ENCODE results near the gene C1orf210. TPM values are rescaled to one million over a fixed set of nuclear protein-coding genes. Genes with fewer than 3 reads are reported as not detected.

Gene C1orf210
- total and polyA plus RNA-seq, 12 donors: not detected

DNA sequence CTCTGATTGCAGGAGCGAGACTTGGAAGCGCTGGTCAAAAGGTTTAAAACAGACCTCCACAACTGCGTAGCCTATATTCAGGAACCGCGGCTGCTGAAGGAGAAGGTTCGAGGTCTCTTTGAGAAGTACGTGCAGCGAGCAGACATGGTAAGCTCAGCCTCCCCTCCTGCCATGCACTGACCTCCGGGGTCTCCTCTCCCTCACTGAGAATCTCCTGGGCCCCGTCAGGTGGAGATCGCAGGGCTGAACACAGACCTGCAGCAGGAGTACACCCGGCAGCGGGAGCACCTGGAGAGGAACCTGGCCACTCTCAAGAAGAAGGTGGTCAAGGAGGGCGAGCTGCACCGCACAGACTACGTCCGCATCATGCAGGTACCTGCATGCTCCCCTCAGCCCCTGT is 51.1 kb downstream of the C1orf210 start:
- intact Hi-C loops (cut with DNase I): loop anchor here in 4 of 10 donors (10.0 kb wide), 3 partner anchors 141 to 291 kb away; partner anchors contain the start of genes MED8 (in 2 of the 4) and SZT2 (in 2 of the 4)
- TF ChIP-seq, protein P1, sequence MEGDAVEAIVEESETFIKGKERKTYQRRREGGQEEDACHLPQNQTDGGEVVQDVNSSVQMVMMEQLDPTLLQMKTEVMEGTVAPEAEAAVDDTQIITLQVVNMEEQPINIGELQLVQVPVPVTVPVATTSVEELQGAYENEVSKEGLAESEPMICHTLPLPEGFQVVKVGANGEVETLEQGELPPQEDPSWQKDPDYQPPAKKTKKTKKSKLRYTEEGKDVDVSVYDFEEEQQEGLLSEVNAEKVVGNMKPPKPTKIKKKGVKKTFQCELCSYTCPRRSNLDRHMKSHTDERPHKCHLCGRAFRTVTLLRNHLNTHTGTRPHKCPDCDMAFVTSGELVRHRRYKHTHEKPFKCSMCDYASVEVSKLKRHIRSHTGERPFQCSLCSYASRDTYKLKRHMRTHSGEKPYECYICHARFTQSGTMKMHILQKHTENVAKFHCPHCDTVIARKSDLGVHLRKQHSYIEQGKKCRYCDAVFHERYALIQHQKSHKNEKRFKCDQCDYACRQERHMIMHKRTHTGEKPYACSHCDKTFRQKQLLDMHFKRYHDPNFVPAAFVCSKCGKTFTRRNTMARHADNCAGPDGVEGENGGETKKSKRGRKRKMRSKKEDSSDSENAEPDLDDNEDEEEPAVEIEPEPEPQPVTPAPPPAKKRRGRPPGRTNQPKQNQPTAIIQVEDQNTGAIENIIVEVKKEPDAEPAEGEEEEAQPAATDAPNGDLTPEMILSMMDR (IDR thresholded peaks at IDR 0.05): no peak
- DNase-seq (no peak), ATAC-seq (no peak)
- H3K36me3 ChIP-seq: no peaks in the 10 kb centered on the region
- 95 to 97% methylated on average over 17 of the region's 17 CpGs for WGBS, 2 donors
- H3K27me3 ChIP-seq: no peaks in the 10 kb centered on the region
- no peak overlapping the region for H3K4me3 ChIP-seq
- peak overlapping the region in 2 of 10 donors; percentile 59 to 72 for H3K27ac ChIP-seq
- peaks cover 4 to 52% (median 21%) of the 10 kb centered on the region in 9 donors for H3K4me1 ChIP-seq
- H3K9me3 ChIP-seq: no peaks in the 10 kb centered on the region

GRCh38 chr1:43233631-43234030 is 51.8 kb downstream of the C1orf210 start:
- Histone ChIP-seq H3K4me3 (no peak overlapping the region), H3K9me3 (no peaks in the 10 kb centered on the region), H3K27me3 (no peaks in the 10 kb centered on the region), H3K4me1 (peaks cover 4 to 46% (median 18%) of the 10 kb centered on the region in 9 donors), H3K27ac (no peak overlapping the region), H3K36me3 (no peaks in the 10 kb centered on the region)
- TF ChIP-seq, protein P1 (IDR thresholded peaks at IDR 0.05): no peak
- intact Hi-C loops (cut with DNase I): loop anchor here in 4 of 10 donors (10.0 kb wide), 3 partner anchors 141 to 291 kb away; partner anchors contain the start of genes MED8 (in 2 of the 4) and SZT2 (in 2 of the 4)
- 91 to 95% methylated on average over 5 of the region's 5 CpGs for WGBS, 2 donors
- no peak for ATAC-seq
- no peak for DNase-seq

GRCh38 chr1:43232482-43232881 is 52.9 kb downstream of the C1orf210 start:
- H3K36me3 ChIP-seq: no peaks in the 10 kb centered on the region
- peaks cover 0 to 40% (median 11%) of the 10 kb centered on the region in 9 donors for H3K4me1 ChIP-seq
- H3K27me3 ChIP-seq: no peaks in the 10 kb centered on the region
- ATAC-seq: no peak
- intact Hi-C loops (cut with DNase I): loop anchor here in 4 of 10 donors (10.0 kb wide), 3 partner anchors 142 to 292 kb away; partner anchors contain the start of genes MED8 (in 2 of the 4) and SZT2 (in 2 of the 4)
- H3K9me3 ChIP-seq: no peaks in the 10 kb centered on the region
- TF ChIP-seq, protein P1 (IDR thresholded peaks at IDR 0.05): no peak
- DNase-seq: no peak
- H3K4me3 ChIP-seq: no peak overlapping the region
- H3K27ac ChIP-seq: peak overlapping the region in 2 of 10 donors; percentile 42 to 52
- WGBS, 2 donors: 59 to 73% methylated on average over 4 of the region's 4 CpGs

GRCh38 chr1:43232074-43232473 is 53.3 kb downstream of the C1orf210 start:
- intact Hi-C loops (cut with DNase I): loop anchor here in 4 of 10 donors (10.0 kb wide), 3 partner anchors 143 to 293 kb away; partner anchors contain the start of genes MED8 (in 2 of the 4) and SZT2 (in 2 of the 4)
- ATAC-seq (peak in 1 of 8 donors; percentile 29), DNase-seq (no peak)
- TF ChIP-seq, protein P1 (IDR thresholded peaks at IDR 0.05): no peak
- Histone ChIP-seq H3K27me3 (no peaks in the 10 kb centered on the region), H3K4me3 (no peak overlapping the region), H3K27ac (no peak overlapping the region), H3K36me3 (no peaks in the 10 kb centered on the region), H3K9me3 (no peaks in the 10 kb centered on the region), H3K4me1 (peaks cover 0 to 40% (median 13%) of the 10 kb centered on the region in 9 donors)
- WGBS, 2 donors: 41 to 51% methylated on average over 4 of the region's 4 CpGs

Other genes with a start within 250 kb of the C1orf210 start
- 10 to 100 TPM; 18.8 to 35.9 (median 25.9) TPM for gene EBNA1BP2, start 113.3 kb downstream of the C1orf210 start, total RNA-seq
- 100 to 1,000 TPM in 1 of 2 donors, 10 to 100 TPM in 1; 22.1 to 121 TPM for gene EBNA1BP2, start 113.3 kb downstream of the C1orf210 start, polyA plus RNA-seq
- under 1 TPM in 5 of 10 donors, not detected in 5; 0.10 to 0.35 (median 0.16) TPM for gene CFAP57, start 113.3 kb downstream of the C1orf210 start, total RNA-seq
- gene CFAP57, start 113.3 kb downstream of the C1orf210 start, polyA plus RNA-seq: under 1 TPM; 0.09 to 0.29 TPM
- gene TMEM125, start 15.6 kb downstream of the C1orf210 start, total RNA-seq: under 1 TPM in 5 of 10 donors, not detected in 5; 0.15 to 0.37 (median 0.26) TPM
- under 1 TPM in 1 of 2 donors, not detected in 1; 0.16 TPM for gene TMEM125, start 15.6 kb downstream of the C1orf210 start, polyA plus RNA-seq
- 10 to 100 TPM; 19.9 to 55.8 (median 28.4) TPM for gene TIE1, start 15.4 kb upstream of the C1orf210 start, total RNA-seq
- 10 to 100 TPM; 38.7 to 43.7 TPM for gene TIE1, start 15.4 kb upstream of the C1orf210 start, polyA plus RNA-seq
- 1 to 10 TPM in 1 of 10 donors, under 1 TPM in 9; 0.21 to 1.2 (median 0.42) TPM for gene MPL, start 52.2 kb upstream of the C1orf210 start, total RNA-seq
- gene MPL, start 52.2 kb upstream of the C1orf210 start, polyA plus RNA-seq: under 1 TPM; 0.03 to 0.22 TPM
- 1 to 10 TPM in 6 of 10 donors, under 1 TPM in 4; 0.15 to 9.6 (median 1.5) TPM for gene CDC20, start 73.4 kb upstream of the C1orf210 start, total RNA-seq
- 1 to 10 TPM in 1 of 2 donors, under 1 TPM in 1; 0.49 to 1.2 TPM for gene CDC20, start 73.4 kb upstream of the C1orf210 start, polyA plus RNA-seq
- 10 to 100 TPM; 18.4 to 49.3 (median 28.3) TPM for gene ELOVL1, start 82.4 kb upstream of the C1orf210 start, total RNA-seq
- 10 to 100 TPM; 24.3 to 82.0 TPM for gene ELOVL1, start 82.4 kb upstream of the C1orf210 start, polyA plus RNA-seq
- 10 to 100 TPM; 10.5 to 22.5 (median 13.9) TPM for gene MED8, start 104.2 kb upstream of the C1orf210 start, total RNA-seq
- gene MED8, start 104.2 kb upstream of the C1orf210 start, polyA plus RNA-seq: 10 to 100 TPM; 11.8 to 32.4 TPM
- gene SZT2, start 104.3 kb upstream of the C1orf210 start, total RNA-seq: 10 to 100 TPM; 20.5 to 38.3 (median 26.0) TPM
- gene SZT2, start 104.3 kb upstream of the C1orf210 start, polyA plus RNA-seq: 10 to 100 TPM in 1 of 2 donors, 1 to 10 TPM in 1; 8.6 to 44.0 TPM
- 10 to 100 TPM; 15.9 to 24.4 (median 19.9) TPM for gene HYI, start 168.3 kb upstream of the C1orf210 start, total RNA-seq
- gene HYI, start 168.3 kb upstream of the C1orf210 start, polyA plus RNA-seq: 10 to 100 TPM; 13.1 to 67.4 TPM
- gene PTPRF, start 245.3 kb upstream of the C1orf210 start, total RNA-seq: 10 to 100 TPM in 1 of 10 donors, 1 to 10 TPM in 9; 2.5 to 10.3 (median 5.0) TPM
- gene PTPRF, start 245.3 kb upstream of the C1orf210 start, polyA plus RNA-seq: 1 to 10 TPM; 1.7 to 2.6 TPM